HG03025 (cell line): Measurements from ENCODE around the gene CSH2.

Experiments
- ATAC-seq: cut with Tn5 transposase; IDR thresholded peaks from one replicate; pipeline ENCODE4 v1.9.1; 2021; ENCODE audit warnings: mild to moderate bottlenecking, moderate library complexity; ENCODE audit not compliant: unreplicated experiment, low FRiP score

CSH2 gene

GRCh38 chr17:63837962-63838600 lies 35.4 kb downstream of the CSH2 start:
- no peak for ATAC-seq

- no peak for ATAC-seq
These were observed 36.0 kb downstream of the CSH2 start for GRCh38 chr17:63837480-63837879.

- ATAC-seq: no peak
These were observed 36.7 kb downstream of the CSH2 start for GRCh38 chr17:63836811-63837210.

GRCh38 chr17:63835167-63835720 lies 38.2 kb downstream of the CSH2 start:
- ATAC-seq: no peak

- no peak for ATAC-seq
These were observed 38.9 kb downstream of the CSH2 start for GRCh38 chr17:63834431-63835166.

- ATAC-seq: no peak
These were observed 39.6 kb downstream of the CSH2 start for GRCh38 chr17:63833741-63834373.

GRCh38 chr17:63833026-63833740 lies 40.3 kb downstream of the CSH2 start:
- ATAC-seq: no peak

GRCh38 chr17:63832455-63832854 lies 41.0 kb downstream of the CSH2 start:
- ATAC-seq: no peak

GRCh38 chr17:63832014-63832413 lies 41.5 kb downstream of the CSH2 start:
- no peak for ATAC-seq

- no peak for ATAC-seq
These were observed 42.0 kb downstream of the CSH2 start for GRCh38 chr17:63831505-63831904.

- no peak for ATAC-seq
These were observed 42.5 kb downstream of the CSH2 start for GRCh38 chr17:63830904-63831491.

- no peak for ATAC-seq
These were observed 43.2 kb downstream of the CSH2 start for GRCh38 chr17:63830278-63830677.

- ATAC-seq: no peak
These were observed 44.5 kb downstream of the CSH2 start for GRCh38 chr17:63828936-63829335.

- ATAC-seq: no peak
These were observed 45.7 kb downstream of the CSH2 start for GRCh38 chr17:63827801-63828221.

GRCh38 chr17:63827002-63827800 lies 46.3 kb downstream of the CSH2 start, which contains the start of the genes FTSJ3 and PSMC5:
Gene FTSJ3 (minus strand): TSS chr17:63827663. CDS start chr17:63826902, 761 bp downstream.
Gene PSMC5 (plus strand): TSS chr17:63827431. CDS start chr17:63827491, 60 bp downstream.
- ATAC-seq: peak; percentile 91

GRCh38 chr17:63826468-63827001 lies 46.9 kb downstream of the CSH2 start:
- no peak for ATAC-seq

- ATAC-seq: no peak
These were observed 49.1 kb downstream of the CSH2 start for GRCh38 chr17:63824362-63824761.

- ATAC-seq: no peak
These were observed 49.7 kb downstream of the CSH2 start for GRCh38 chr17:63823659-63824331.

GRCh38 chr17:63822537-63822936 lies 50.9 kb downstream of the CSH2 start:
- ATAC-seq: no peak
